Esophagus squamous epithelium (tissue), 5 donors: ENCODE results near the gene MRPL9. TPM values are rescaled to one million over a fixed set of nuclear protein-coding genes. Genes with fewer than 3 reads are reported as not detected.

ENCODE experiments used
- DNase-seq: peaks from one replicate; lab custom pipeline; 2025; lab: John Stamatoyannopoulos, UW
- H3K27ac ChIP-seq, 4 donors: fragments of 200-600 bp; sonication (generic); one replicate each; pipeline ENCODE4 v1.5.1; 2016 to 2019; ENCODE audit warnings: mild to moderate bottlenecking in 1 of 4
- H3K27me3 ChIP-seq, 4 donors: fragments of 200-600 bp; sonication (generic); 1 replicate in 3 of 4; 2 replicates in 1 of 4; pipeline versions ENCODE4 v1.5.1 to v1.6.0; 2017 to 2021; ENCODE audit warnings: antibody characterized with exemption in 1 of 4
- H3K36me3 ChIP-seq, 3 donors: fragments of 200-600 bp; sonication (generic); one replicate each; pipeline ENCODE4 v1.5.1; 2016 to 2019
- H3K4me1 ChIP-seq, 3 donors: fragments of 200-600 bp; sonication (generic); one replicate each; pipeline ENCODE4 v1.5.1; 2017 to 2019
- H3K4me3 ChIP-seq, 4 donors: fragments of 200-600 bp; sonication (generic); 1 replicate in 3 of 4; 2 replicates in 1 of 4; pipeline ENCODE4 v1.5.1; 2016 to 2019; ENCODE audit warnings: mild to moderate bottlenecking in 2 of 4, moderate library complexity in 1 of 4
- H3K9me3 ChIP-seq, 3 donors: fragments of 200-600 bp; sonication (generic); one replicate each; pipeline ENCODE4 v1.5.1; 2016 to 2019
- POLR2A ChIP-seq, 4 donors: fragments of 450-650 bp; IDR thresholded peaks; one replicate each; pipeline ENCODE4 v1.6.1; 2017; ENCODE audit warnings: antibody characterized with exemption in 4 of 4, mild to moderate bottlenecking in 4 of 4, moderate library complexity in 3 of 4
- WGBS, 2 donors: methylation state at CpG; one replicate each; pipeline ENCODE4 v1.1.5; 2018; 5-methylcytosine and 5-hydroxymethylcytosine counted together
- intact Hi-C: fragments of 100-400 bp; cut with DNase I; formaldehyde crosslinking; loops from one replicate; pipeline ENCODE4 v1.15.0; 2022
- total RNA-seq, 4 donors: library from RNA; depleted of rRNA; stranded (reverse); fragments of >200 nt; gene quantifications; one replicate each; pipeline ENCODE4 v1.1.0, GENCODE V29; 2016
- TF ChIP-seq, protein P1 (sequence below), 6 experiments: fragments of 450-650 bp in 4 of 6; fragments of 200-600 bp in 2 of 6; sonication (generic) in 2 of 6; IDR thresholded peaks; one replicate each; pipeline ENCODE4 v1.5.1; 2016 to 2019; ENCODE audit warnings: antibody characterized with exemption in 6 of 6, mild to moderate bottlenecking in 4 of 6, moderate library complexity in 4 of 6
- donor health status: DM: yes; HTN: yes; CAD: no.

Gene MRPL9
- total RNA-seq, 4 donors from 2014 or later: 49.1 to 56.3 (median 52.6) TPM

- no peak overlapping the region for H3K27ac ChIP-seq
- DNase-seq: no peak
- intact Hi-C loops: no loop called here
- H3K9me3 ChIP-seq: no peaks in the 10 kb centered on the region
- no peak overlapping the region for H3K4me3 ChIP-seq
- H3K36me3 ChIP-seq: no peaks in the 10 kb centered on the region
- TF ChIP-seq POLR2A (IDR thresholded peaks at IDR 0.05): no peak
- TF ChIP-seq, protein P1, sequence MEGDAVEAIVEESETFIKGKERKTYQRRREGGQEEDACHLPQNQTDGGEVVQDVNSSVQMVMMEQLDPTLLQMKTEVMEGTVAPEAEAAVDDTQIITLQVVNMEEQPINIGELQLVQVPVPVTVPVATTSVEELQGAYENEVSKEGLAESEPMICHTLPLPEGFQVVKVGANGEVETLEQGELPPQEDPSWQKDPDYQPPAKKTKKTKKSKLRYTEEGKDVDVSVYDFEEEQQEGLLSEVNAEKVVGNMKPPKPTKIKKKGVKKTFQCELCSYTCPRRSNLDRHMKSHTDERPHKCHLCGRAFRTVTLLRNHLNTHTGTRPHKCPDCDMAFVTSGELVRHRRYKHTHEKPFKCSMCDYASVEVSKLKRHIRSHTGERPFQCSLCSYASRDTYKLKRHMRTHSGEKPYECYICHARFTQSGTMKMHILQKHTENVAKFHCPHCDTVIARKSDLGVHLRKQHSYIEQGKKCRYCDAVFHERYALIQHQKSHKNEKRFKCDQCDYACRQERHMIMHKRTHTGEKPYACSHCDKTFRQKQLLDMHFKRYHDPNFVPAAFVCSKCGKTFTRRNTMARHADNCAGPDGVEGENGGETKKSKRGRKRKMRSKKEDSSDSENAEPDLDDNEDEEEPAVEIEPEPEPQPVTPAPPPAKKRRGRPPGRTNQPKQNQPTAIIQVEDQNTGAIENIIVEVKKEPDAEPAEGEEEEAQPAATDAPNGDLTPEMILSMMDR (IDR thresholded peaks at IDR 0.05): no peak
- H3K4me1 ChIP-seq: peaks cover 3 to 36% (median 5%) of the 10 kb centered on the region in 3 donors
- peaks cover 0 to 73% (median 4%) of the 10 kb centered on the region in 4 donors for H3K27me3 ChIP-seq
- 33 to 46% methylated on average over 10 to 11 of the region's 17 CpGs for WGBS, 2 donors
Observed at GRCh38 chr1:151715726-151716404, 47.4 kb downstream of the MRPL9 start.

GRCh38 chr1:151714820-151715725 lies 48.2 kb downstream of the MRPL9 start:
- Histone ChIP-seq H3K4me3 (no peak overlapping the region), H3K36me3 (no peaks in the 10 kb centered on the region), H3K27ac (no peak overlapping the region), H3K4me1 (peaks cover 0 to 28% (median 5%) of the 10 kb centered on the region in 3 donors), H3K9me3 (no peaks in the 10 kb centered on the region), H3K27me3 (peaks cover 0 to 73% (median 4%) of the 10 kb centered on the region in 4 donors)
- WGBS, 2 donors: 60 to 74% methylated on average over 9 of the region's 10 CpGs
- TF ChIP-seq, protein P1 (IDR thresholded peaks at IDR 0.05): no peak
- no peak for TF ChIP-seq POLR2A (IDR thresholded peaks at IDR 0.05)
- intact Hi-C loops: no loop called here
- DNase-seq: no peak

- H3K4me3 ChIP-seq: no peak overlapping the region
- TF ChIP-seq, protein P1 (IDR thresholded peaks at IDR 0.05): no peak
- TF ChIP-seq POLR2A (IDR thresholded peaks at IDR 0.05): no peak
- peaks cover 0 to 70% (median 4%) of the 10 kb centered on the region in 4 donors for H3K27me3 ChIP-seq
- H3K4me1 ChIP-seq: peaks cover 0 to 26% (median 5%) of the 10 kb centered on the region in 3 donors
- no peak overlapping the region for H3K27ac ChIP-seq
- no peaks in the 10 kb centered on the region for H3K9me3 ChIP-seq
- DNase-seq: no peak
- 66% methylated on average over 2 of the region's 2 CpGs; no CpG with 5 or more reads in 1 of the 2 donors for WGBS, 2 donors
- intact Hi-C loops: no loop called here
- no peaks in the 10 kb centered on the region for H3K36me3 ChIP-seq
Observed at GRCh38 chr1:151713874-151714273, 49.4 kb downstream of the MRPL9 start.

- H3K27ac ChIP-seq: no peak overlapping the region
- no peak overlapping the region for H3K4me3 ChIP-seq
- peaks cover 0 to 61% (median 4%) of the 10 kb centered on the region in 4 donors for H3K27me3 ChIP-seq
- intact Hi-C loops: no loop called here
- no peaks in the 10 kb centered on the region for H3K36me3 ChIP-seq
- WGBS, 2 donors: 60 to 77% methylated on average over 1 to 2 of the region's 2 CpGs
- H3K9me3 ChIP-seq: no peaks in the 10 kb centered on the region
- no peak for TF ChIP-seq POLR2A (IDR thresholded peaks at IDR 0.05)
- DNase-seq: no peak
- H3K4me1 ChIP-seq: peaks cover 0 to 26% (median 5%) of the 10 kb centered on the region in 3 donors
Observed at GRCh38 chr1:151713044-151713443, 50.3 kb downstream of the MRPL9 start.

DNA sequence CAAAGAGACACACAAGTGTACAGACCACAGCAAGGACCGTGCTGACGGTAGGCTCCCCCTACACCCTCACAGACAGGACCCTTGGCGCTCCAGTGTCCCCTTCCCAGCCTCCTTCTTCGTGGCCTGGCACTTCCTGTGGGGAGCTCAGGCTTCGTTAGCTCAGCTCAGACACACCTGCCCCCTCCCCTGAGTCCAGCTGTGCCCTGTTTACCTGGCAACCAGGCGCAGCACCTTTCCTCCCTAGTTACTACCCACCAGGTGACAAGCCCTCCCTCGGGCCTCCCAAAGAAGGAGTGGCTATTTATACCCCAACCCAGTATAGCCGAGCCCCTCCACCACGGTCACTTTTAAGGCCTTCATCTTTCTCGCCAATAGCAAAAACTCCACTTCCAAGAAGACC lies 51.3 kb downstream of the MRPL9 start:
- no peaks in the 10 kb centered on the region for H3K9me3 ChIP-seq
- peaks cover 0 to 15% (median 5%) of the 10 kb centered on the region in 3 donors for H3K4me1 ChIP-seq
- no peaks in the 10 kb centered on the region for H3K36me3 ChIP-seq
- no peak for TF ChIP-seq POLR2A (IDR thresholded peaks at IDR 0.05)
- TF ChIP-seq, protein P1 (IDR thresholded peaks at IDR 0.05): no peak
- 56 to 65% methylated on average over 7 to 10 of the region's 10 CpGs for WGBS, 2 donors
- intact Hi-C loops: no loop called here
- no peak overlapping the region for H3K4me3 ChIP-seq
- peaks cover 0 to 50% (median 4%) of the 10 kb centered on the region in 4 donors for H3K27me3 ChIP-seq
- no peak for DNase-seq
- H3K27ac ChIP-seq: no peak overlapping the region
